K562 (cell line): ENCODE results near the gene CD6. TPM values are rescaled to one million over a fixed set of nuclear protein-coding genes. Genes with fewer than 3 reads are reported as not detected.
A peak's percentile ranks its signal among the peaks of the same experiment; 100 is the strongest.

ENCODE experiments used
- CAMTA2 ChIP-seq: fragments of 250-450 bp; sonication (Bioruptor Pico); conservative IDR thresholded peaks from 2 replicates; pipeline ENCODE4 v1.5.1; 2022
- CBX5 ChIP-seq: IDR thresholded peaks from 2 replicates; pipeline ENCODE4 v1.6.1; 2014; ENCODE audit warnings: low read depth, borderline replicate concordance
- ELF2 ChIP-seq: fragments of 250-450 bp; sonication (Bioruptor Pico); IDR thresholded peaks from 2 replicates; pipeline ENCODE4 v1.5.0; 2021; ENCODE audit warnings: mild to moderate bottlenecking
- HDAC1 ChIP-seq, 2 experiments: fragments of 450-650 bp; IDR thresholded peaks; 2 replicates each; pipeline ENCODE4 v1.6.1; 2016 to 2017; ENCODE audit warnings: inconsistent platforms in 1 of 2, mild to moderate bottlenecking in 1 of 2, moderate library complexity in 1 of 2
- KLF6 ChIP-seq: fragments of 250-450 bp; sonication (Bioruptor Pico); IDR thresholded peaks from 2 replicates; pipeline ENCODE4 v1.4.0; 2020; ENCODE audit warnings: mild to moderate bottlenecking, moderate library complexity, borderline replicate concordance
- MAFF ChIP-seq: IDR thresholded peaks from 2 replicates; pipeline ENCODE4 v1.6.1; 2012; ENCODE audit warnings: low read length, improper control_type of control experiment
- RBM25 ChIP-seq: fragments of 200-400 bp; formaldehyde crosslinking; IDR thresholded peaks from 2 replicates; pipeline ENCODE4 v1.6.1; 2018; ENCODE audit warnings: low read length, low read depth, moderate library complexity; ENCODE audit not compliant: severe bottlenecking
- SMAD2 ChIP-seq: fragments of 150-350 bp; IDR thresholded peaks from 2 replicates; pipeline ENCODE4 v1.6.1; 2014; ENCODE audit warnings: low read depth, mild to moderate bottlenecking, low read length
- SMC3 ChIP-seq: conservative IDR thresholded peaks from 2 replicates; pipeline ENCODE4 v1.6.1; 2011; ENCODE audit warnings: low read depth, low read length, improper control_type of control experiment; ENCODE audit not compliant: insufficient read depth
- TAF7 ChIP-seq: fragments of 450-650 bp; IDR thresholded peaks from 2 replicates; pipeline ENCODE4 v1.6.1; 2016; ENCODE audit warnings: missing genetic modification characterization, missing compliant biosample characterization
- TCF3 ChIP-seq: sonication (generic); formaldehyde crosslinking; IDR thresholded peaks from 2 replicates; pipeline ENCODE4 v1.4.0; 2020; ENCODE audit warnings: mild to moderate bottlenecking, missing genetic modification reagents
- ZSCAN29 ChIP-seq: fragments of 450-650 bp; IDR thresholded peaks from 2 replicates; pipeline ENCODE4 v1.6.1; 2017
- polyA plus RNA-seq, 8 experiments: library from polyadenylated mRNA; depleted of rRNA in 4 of 8; stranded (reverse) in 5 of 8; unstranded in 3 of 8; fragments of >200 nt; fragmentation: Nextera tagmentation in 2 of 8; fragmentation: Illumina TruSeq in 1 of 8; extraction: Ambion mirVana in 2 of 8; extraction: Trizol in 1 of 8; gene quantifications; 2 replicates each; pipeline versions ENCODE4 v1.2.1 to v1.2.3, GENCODE V29; 2011 to 2014; ENCODE audit warnings: inconsistent platforms in 1 of 8, missing spikeins in 1 of 8
- total RNA-seq, 7 experiments: library from RNA; depleted of rRNA in 6 of 7; stranded (reverse); fragments of >200 nt in 6 of 7; fragmentation: Illumina TruSeq in 2 of 7; extraction: Trizol in 2 of 7; gene quantifications; 2 replicates each; pipeline versions ENCODE4 v1.2.1 to v1.2.3, GENCODE V29; 2011 to 2021; ENCODE audit warnings: low replicate concordance in 1 of 7
- TF ChIP-seq, protein P1 (sequence below): fragments of 250-450 bp; sonication (Bioruptor Pico); IDR thresholded peaks from 2 replicates; pipeline ENCODE4 v1.4.0; 2020; ENCODE audit warnings: mild to moderate bottlenecking
- TF ChIP-seq, protein P2 (sequence below): fragments of 450-650 bp; formaldehyde crosslinking; IDR thresholded peaks from 2 replicates; pipeline ENCODE4 v1.4.0; 2020; ENCODE audit warnings: mild to moderate bottlenecking, mixed read lengths
- TF ChIP-seq, protein P3 (sequence below): fragments of 200-800 bp; sonication (Bioruptor generic); IDR thresholded peaks from 2 replicates; pipeline ENCODE4 v1.6.1; 2017; ENCODE audit warnings: missing genetic modification characterization, missing compliant biosample characterization
- TF ChIP-seq, protein P4 (sequence below): fragments of 450-650 bp; IDR thresholded peaks from 2 replicates; pipeline ENCODE4 v1.6.1; 2017; ENCODE audit warnings: antibody characterized with exemption, mild to moderate bottlenecking
- TF ChIP-seq, protein P5 (sequence below): fragments of 200-400 bp; formaldehyde crosslinking; IDR thresholded peaks from 2 replicates; pipeline ENCODE4 v1.6.1; 2017; ENCODE audit warnings: mild to moderate bottlenecking, low read depth, low read length, moderate library complexity

CD6 gene
- total and polyA plus RNA-seq, 9 of the 15 experiments (the other 6 are each of a cell fraction or from before 2014, with no cell fraction given) = 0.84 TPM; not detected in 8

DNA sequence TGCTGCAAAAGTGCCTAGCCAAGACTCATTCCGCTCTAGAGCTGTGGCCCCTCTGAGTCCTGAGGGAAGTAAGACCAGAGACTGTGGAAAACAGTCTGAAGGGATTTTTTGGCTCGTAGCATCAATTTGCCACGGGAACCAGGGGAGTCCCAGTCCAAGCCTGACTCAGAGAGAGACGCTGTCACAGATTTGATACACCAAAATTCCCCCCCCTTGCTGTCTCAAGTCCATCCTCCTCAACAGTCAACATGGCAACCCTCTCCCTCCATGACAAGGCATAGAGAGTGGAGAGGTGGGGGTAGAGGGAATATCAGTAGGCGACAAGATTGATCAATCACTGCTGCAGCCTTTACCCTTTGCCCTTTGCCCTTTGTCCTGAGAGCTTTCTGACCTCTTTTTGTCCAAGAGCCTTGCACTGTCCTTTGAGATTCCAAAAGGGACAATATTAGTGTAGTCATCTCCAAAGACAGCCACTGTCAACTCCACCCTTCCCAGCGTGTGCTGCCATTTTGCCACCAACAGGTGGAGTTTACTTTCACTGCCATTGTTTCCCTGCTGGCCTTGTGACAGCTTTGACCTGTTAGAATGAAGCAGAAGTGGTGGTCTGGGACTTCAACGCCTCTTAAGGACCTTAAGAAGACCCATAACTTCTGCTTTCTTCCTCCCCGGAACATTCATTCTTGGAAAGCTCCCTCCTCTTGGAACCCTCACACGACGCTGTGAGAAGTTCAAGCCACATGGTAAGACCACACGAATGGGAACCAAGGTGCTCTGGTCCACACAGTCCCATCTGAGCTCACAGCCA is 26.8 kb upstream of the CD6 start (continued):
- no peak for TF ChIP-seq MAFF
- TF ChIP-seq, protein P1, sequence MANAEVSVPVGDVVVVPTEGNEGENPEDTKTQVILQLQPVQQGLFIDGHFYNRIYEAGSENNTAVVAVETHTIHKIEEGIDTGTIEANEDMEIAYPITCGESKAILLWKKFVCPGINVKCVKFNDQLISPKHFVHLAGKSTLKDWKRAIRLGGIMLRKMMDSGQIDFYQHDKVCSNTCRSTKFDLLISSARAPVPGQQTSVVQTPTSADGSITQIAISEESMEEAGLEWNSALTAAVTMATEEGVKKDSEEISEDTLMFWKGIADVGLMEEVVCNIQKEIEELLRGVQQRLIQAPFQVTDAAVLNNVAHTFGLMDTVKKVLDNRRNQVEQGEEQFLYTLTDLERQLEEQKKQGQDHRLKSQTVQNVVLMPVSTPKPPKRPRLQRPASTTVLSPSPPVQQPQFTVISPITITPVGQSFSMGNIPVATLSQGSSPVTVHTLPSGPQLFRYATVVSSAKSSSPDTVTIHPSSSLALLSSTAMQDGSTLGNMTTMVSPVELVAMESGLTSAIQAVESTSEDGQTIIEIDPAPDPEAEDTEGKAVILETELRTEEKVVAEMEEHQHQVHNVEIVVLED (CRISPR knock-in tag) = no peak
- TF ChIP-seq, protein P2, sequence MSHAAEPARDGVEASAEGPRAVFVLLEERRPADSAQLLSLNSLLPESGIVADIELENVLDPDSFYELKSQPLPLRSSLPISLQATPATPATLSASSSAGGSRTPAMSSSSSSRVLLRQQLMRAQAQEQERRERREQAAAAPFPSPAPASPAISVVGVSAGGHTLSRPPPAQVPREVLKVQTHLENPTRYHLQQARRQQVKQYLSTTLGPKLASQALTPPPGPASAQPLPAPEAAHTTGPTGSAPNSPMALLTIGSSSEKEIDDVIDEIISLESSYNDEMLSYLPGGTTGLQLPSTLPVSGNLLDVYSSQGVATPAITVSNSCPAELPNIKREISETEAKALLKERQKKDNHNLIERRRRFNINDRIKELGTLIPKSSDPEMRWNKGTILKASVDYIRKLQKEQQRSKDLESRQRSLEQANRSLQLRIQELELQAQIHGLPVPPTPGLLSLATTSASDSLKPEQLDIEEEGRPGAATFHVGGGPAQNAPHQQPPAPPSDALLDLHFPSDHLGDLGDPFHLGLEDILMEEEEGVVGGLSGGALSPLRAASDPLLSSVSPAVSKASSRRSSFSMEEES = no peak
- no peak for TF ChIP-seq CAMTA2 (CRISPR knock-in tag)
- no peak for TF ChIP-seq TAF7 (tag)
- 0 out of 2 replicates have a peak, but pooled peaks have one; percentile 27 for TF ChIP-seq SMC3
- no peak for TF ChIP-seq ZSCAN29
- TF ChIP-seq RBM25 = no peak
- no peak for TF ChIP-seq TCF3 (CRISPR knock-in tag)
- TF ChIP-seq SMAD2 = no peak
- TF ChIP-seq, protein P3, sequence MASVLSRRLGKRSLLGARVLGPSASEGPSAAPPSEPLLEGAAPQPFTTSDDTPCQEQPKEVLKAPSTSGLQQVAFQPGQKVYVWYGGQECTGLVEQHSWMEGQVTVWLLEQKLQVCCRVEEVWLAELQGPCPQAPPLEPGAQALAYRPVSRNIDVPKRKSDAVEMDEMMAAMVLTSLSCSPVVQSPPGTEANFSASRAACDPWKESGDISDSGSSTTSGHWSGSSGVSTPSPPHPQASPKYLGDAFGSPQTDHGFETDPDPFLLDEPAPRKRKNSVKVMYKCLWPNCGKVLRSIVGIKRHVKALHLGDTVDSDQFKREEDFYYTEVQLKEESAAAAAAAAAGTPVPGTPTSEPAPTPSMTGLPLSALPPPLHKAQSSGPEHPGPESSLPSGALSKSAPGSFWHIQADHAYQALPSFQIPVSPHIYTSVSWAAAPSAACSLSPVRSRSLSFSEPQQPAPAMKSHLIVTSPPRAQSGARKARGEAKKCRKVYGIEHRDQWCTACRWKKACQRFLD (CRISPR knock-in tag) = no peak
- no peak for TF ChIP-seq HDAC1 (IDR thresholded peaks at IDR 0.05)
- TF ChIP-seq KLF6 (CRISPR knock-in tag) = no peak
- TF ChIP-seq, protein P4, sequence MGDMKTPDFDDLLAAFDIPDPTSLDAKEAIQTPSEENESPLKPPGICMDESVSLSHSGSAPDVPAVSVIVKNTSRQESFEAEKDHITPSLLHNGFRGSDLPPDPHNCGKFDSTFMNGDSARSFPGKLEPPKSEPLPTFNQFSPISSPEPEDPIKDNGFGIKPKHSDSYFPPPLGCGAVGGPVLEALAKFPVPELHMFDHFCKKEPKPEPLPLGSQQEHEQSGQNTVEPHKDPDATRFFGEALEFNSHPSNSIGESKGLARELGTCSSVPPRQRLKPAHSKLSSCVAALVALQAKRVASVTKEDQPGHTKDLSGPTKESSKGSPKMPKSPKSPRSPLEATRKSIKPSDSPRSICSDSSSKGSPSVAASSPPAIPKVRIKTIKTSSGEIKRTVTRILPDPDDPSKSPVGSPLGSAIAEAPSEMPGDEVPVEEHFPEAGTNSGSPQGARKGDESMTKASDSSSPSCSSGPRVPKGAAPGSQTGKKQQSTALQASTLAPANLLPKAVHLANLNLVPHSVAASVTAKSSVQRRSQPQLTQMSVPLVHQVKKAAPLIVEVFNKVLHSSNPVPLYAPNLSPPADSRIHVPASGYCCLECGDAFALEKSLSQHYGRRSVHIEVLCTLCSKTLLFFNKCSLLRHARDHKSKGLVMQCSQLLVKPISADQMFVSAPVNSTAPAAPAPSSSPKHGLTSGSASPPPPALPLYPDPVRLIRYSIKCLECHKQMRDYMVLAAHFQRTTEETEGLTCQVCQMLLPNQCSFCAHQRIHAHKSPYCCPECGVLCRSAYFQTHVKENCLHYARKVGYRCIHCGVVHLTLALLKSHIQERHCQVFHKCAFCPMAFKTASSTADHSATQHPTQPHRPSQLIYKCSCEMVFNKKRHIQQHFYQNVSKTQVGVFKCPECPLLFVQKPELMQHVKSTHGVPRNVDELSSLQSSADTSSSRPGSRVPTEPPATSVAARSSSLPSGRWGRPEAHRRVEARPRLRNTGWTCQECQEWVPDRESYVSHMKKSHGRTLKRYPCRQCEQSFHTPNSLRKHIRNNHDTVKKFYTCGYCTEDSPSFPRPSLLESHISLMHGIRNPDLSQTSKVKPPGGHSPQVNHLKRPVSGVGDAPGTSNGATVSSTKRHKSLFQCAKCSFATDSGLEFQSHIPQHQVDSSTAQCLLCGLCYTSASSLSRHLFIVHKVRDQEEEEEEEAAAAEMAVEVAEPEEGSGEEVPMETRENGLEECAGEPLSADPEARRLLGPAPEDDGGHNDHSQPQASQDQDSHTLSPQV = no peak
- TF ChIP-seq, protein P5, sequence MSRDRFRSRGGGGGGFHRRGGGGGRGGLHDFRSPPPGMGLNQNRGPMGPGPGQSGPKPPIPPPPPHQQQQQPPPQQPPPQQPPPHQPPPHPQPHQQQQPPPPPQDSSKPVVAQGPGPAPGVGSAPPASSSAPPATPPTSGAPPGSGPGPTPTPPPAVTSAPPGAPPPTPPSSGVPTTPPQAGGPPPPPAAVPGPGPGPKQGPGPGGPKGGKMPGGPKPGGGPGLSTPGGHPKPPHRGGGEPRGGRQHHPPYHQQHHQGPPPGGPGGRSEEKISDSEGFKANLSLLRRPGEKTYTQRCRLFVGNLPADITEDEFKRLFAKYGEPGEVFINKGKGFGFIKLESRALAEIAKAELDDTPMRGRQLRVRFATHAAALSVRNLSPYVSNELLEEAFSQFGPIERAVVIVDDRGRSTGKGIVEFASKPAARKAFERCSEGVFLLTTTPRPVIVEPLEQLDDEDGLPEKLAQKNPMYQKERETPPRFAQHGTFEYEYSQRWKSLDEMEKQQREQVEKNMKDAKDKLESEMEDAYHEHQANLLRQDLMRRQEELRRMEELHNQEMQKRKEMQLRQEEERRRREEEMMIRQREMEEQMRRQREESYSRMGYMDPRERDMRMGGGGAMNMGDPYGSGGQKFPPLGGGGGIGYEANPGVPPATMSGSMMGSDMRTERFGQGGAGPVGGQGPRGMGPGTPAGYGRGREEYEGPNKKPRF = no peak
- no peak for TF ChIP-seq CBX5
- TF ChIP-seq ELF2 (CRISPR knock-in tag) = no peak
